Colonic mucosa (tissue), 4 donors: Measurements from ENCODE around the gene CACNA2D1. TPM values are rescaled to one million over a fixed set of nuclear protein-coding genes. Genes with fewer than 3 reads are reported as not detected.

Experiments used
- DNase-seq: peaks from one replicate; pipeline ENCODE4 v3.0.0-alpha.2; 2020
- H3K27ac ChIP-seq: fragments of 200-600 bp; one replicate; pipeline ENCODE4 v1.8.0; 2021
- H3K27me3 ChIP-seq: fragments of 200-600 bp; one replicate; pipeline ENCODE4 v1.8.0; 2021
- H3K36me3 ChIP-seq: fragments of 200-600 bp; one replicate; pipeline ENCODE4 v1.8.0; 2021
- H3K4me1 ChIP-seq: fragments of 200-600 bp; one replicate; pipeline ENCODE4 v1.8.0; 2021; ENCODE audit warnings: mild to moderate bottlenecking
- H3K4me3 ChIP-seq: fragments of 200-600 bp; one replicate; pipeline ENCODE4 v1.8.0; 2021
- H3K9ac ChIP-seq, 2 donors: one replicate each; pipeline ENCODE4 v1.7.0; 2013; ENCODE audit warnings: control low read depth in 2 of 2, low read depth in 2 of 2, low read length in 2 of 2
- H3K9me3 ChIP-seq: fragments of 200-600 bp; one replicate; pipeline ENCODE4 v1.8.0; 2021
- intact Hi-C: fragments of 100-400 bp; cut with DNase I; formaldehyde crosslinking; loops from one replicate; pipeline ENCODE4 v1.14.1; 2022
- total RNA-seq, 2 donors: library from RNA; stranded (reverse); fragmentation: NEBNext Ultra II Directional in 1 of 2; extraction: Animal tissue kit (Norgen Biotek cat#: 25700) in 1 of 2; gene quantifications; one replicate each; pipeline ENCODE4 v1.2.1, GENCODE V29; 2021
- TF ChIP-seq, protein P1 (sequence below): fragments of 200-600 bp; IDR thresholded peaks from one replicate; pipeline ENCODE4 v1.8.0; 2022; ENCODE audit warnings: antibody characterized with exemption, mild to moderate bottlenecking
- donor health status: healthy.
- donor health status: DM: no; HTN: no; CAD: no.
- donor health status: DM: no; HTN: no; CAD: no.

CACNA2D1 gene
- 1 to 10 TPM; 1.4 to 9.3 TPM for total RNA-seq

DNA sequence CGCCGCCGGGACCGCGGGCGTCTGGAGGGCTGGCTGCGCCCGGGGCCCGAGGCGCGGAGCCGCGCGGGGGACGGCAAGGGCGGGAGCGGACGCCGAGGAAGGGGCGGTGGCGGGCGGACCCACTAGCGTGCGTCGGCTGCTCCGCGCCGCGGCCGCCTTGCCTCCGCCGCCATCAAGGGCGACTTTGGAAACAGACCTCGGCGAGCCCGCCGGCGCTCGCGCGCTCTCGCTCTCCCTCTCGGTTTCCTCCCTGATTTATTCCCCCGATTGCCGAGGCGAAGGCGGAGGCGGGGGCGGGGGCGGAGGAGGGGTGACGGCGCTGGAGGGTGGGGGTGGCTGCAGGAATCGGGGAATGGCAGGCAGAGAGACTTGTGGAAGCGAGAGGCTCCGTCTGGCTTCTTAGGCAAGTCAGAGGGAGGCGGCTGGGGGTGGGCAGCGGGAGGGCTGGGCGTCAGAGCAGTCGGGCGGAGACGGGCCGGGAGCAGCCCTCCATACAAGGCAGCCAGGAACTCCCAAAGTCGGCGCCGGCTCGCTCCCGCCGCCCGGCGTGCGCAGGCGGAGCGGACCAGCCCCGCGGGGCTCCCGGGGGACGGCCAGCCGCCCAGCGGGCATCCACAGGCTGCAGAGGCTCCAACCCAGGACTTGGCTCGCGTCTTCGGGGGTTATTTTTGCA, at the start of gene CACNA2D1:
CACNA2D1 (minus strand) TSS at position 231 of the 673 bp plus-strand sequence.
- Histone ChIP-seq H3K27ac (peak within 1 kb of the TSS; percentile 52), H3K9me3 (no peaks in the 10 kb centered on the region), H3K27me3 (peaks cover 22% of the 10 kb centered on the region), H3K4me1 (no peaks in the 10 kb centered on the region), H3K36me3 (no peaks in the 10 kb centered on the region), H3K9ac (peak within 1 kb of the TSS in 1 of 2 donors; percentile 64), H3K4me3 (peak within 1 kb of the TSS; percentile 46)
- TF ChIP-seq, protein P1, sequence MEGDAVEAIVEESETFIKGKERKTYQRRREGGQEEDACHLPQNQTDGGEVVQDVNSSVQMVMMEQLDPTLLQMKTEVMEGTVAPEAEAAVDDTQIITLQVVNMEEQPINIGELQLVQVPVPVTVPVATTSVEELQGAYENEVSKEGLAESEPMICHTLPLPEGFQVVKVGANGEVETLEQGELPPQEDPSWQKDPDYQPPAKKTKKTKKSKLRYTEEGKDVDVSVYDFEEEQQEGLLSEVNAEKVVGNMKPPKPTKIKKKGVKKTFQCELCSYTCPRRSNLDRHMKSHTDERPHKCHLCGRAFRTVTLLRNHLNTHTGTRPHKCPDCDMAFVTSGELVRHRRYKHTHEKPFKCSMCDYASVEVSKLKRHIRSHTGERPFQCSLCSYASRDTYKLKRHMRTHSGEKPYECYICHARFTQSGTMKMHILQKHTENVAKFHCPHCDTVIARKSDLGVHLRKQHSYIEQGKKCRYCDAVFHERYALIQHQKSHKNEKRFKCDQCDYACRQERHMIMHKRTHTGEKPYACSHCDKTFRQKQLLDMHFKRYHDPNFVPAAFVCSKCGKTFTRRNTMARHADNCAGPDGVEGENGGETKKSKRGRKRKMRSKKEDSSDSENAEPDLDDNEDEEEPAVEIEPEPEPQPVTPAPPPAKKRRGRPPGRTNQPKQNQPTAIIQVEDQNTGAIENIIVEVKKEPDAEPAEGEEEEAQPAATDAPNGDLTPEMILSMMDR, result no peak
- peak; percentile 56 for DNase-seq
- intact Hi-C loops, result no loop called here

DNA sequence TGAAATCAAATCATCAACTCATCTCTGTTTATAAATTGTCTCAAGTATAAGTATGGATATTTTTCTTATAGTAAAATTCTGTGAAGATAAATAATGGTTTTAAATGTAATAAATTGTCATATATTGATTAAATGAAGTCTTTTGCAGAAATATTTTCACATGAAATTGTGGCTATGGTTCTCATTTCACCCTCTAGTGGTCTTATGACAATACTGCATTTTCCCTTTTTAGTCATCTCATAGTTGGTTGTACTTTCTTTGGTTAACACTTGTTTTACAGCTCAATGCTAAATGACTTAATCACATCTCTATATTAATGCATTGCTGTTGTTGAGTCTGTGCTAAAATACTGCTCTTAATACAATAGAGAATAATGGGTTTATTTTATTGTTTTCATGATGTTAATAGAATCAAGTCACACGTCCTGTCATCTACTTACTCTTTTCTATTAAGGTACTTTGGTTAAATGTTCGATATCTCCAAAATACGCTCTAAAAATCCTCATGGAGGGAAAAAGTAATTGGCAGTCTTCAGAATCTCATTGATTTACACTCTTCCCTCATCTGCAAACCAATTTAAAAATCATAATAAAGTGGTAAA, 38.0 kb upstream of the CACNA2D1 start:
- no peaks in the 10 kb centered on the region for H3K27me3 ChIP-seq
- no peak overlapping the region for H3K27ac ChIP-seq
- no peak for DNase-seq
- no peak overlapping the region for H3K9ac ChIP-seq
- no peak overlapping the region for H3K4me3 ChIP-seq
- TF ChIP-seq, protein P1, result peak; percentile 58
- intact Hi-C loops, result no loop called here
- no peaks in the 10 kb centered on the region for H3K36me3 ChIP-seq
- H3K4me1 ChIP-seq, result no peaks in the 10 kb centered on the region
- H3K9me3 ChIP-seq, result no peaks in the 10 kb centered on the region

DNA sequence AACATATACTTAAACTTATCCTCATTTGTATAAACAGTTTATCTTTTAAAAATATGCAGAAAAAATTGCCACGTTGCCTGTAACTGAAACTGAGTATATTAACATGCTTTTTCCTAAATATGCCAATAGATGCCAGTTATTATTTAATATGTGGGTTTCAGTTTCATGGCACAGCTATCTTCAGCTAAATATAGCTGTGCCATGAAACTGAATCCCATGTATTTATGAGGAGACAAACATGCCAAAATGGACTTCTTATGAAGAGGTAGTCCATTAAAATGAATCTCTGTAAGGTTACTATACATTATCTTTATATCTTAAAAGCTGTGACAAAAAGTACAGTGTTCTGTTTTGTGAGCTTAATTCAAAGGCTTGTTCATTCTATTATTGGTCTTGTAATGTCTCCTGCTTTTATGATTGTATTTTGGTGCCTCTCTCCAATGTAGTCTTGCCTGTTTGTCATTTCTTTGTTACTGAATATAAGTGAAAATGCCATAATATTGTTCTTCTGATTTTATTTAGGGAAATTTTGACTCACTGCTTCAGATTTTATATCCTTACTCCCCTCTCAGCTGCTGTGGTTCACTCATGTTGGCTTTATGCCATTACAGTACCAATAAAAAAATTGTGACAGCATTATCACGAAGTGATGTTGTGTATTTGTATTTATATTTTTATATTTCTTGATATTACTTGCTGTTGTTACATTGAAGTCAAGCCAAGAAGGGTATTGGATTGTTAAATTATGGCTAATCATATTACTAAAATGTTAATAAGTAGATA, 34.3 kb upstream of the CACNA2D1 start:
- intact Hi-C loops, result no loop called here
- DNase-seq, result no peak
- Histone ChIP-seq H3K9ac (no peak overlapping the region), H3K9me3 (no peaks in the 10 kb centered on the region), H3K36me3 (no peaks in the 10 kb centered on the region), H3K27ac (no peak overlapping the region), H3K4me1 (no peaks in the 10 kb centered on the region), H3K4me3 (no peak overlapping the region), H3K27me3 (no peaks in the 10 kb centered on the region)
- TF ChIP-seq, protein P1, result no peak

DNA sequence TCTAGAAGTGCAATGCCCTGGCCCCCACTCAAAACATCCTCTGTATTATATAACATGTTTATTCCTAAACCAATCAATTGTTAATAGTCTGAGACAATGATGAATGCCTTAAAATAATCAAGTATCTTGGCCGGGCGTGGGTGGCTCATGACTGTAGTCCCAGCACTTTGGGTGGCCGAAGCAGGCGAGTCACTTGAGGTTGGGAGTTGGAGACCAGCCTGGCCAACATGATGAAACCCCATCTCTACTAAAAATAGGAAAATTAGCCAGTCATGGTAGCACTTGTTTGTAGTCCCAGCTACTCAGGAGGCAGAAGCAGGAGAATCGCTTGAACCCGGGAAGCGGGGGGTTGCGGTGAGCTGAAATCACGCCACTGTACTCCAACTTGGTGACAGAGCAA, 29.4 kb upstream of the CACNA2D1 start:
- Histone ChIP-seq H3K36me3 (no peaks in the 10 kb centered on the region), H3K27ac (no peak overlapping the region), H3K9ac (no peak overlapping the region), H3K4me1 (no peaks in the 10 kb centered on the region), H3K27me3 (no peaks in the 10 kb centered on the region), H3K9me3 (no peaks in the 10 kb centered on the region), H3K4me3 (no peak overlapping the region)
- TF ChIP-seq, protein P1, result no peak
- intact Hi-C loops, result no loop called here
- DNase-seq, result no peak

DNA sequence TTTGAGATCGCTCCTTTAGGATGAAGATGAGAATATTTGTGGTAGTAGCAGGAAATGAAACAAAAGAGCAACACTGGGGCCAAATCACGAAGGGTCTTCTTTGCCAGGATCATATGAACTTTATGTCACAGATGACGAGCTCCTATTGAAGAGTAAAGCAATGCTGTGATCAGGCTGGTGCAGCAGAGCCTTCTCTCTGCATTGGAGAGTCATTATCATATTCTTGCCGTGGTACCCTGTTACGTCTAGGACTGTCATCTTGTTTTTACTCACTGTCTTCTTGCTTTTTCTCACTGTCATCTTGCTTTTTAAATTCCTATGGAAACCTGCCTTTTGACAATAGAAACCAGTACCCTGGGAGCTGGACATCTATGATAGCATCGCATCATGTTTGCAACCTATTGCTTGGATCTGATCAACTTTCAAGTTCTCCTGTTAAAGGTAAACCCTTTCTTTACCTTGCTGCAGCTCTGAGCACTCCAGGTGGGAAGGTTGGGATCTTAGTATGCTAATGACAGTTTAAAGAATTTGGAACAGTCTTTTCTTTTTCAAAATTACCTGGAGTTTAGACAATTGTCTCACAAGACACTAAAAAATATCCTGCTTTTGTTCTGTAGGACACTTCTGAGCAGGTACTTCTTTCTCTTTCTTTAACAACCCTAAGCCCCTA, 27.9 kb upstream of the CACNA2D1 start:
- no peak for DNase-seq
- H3K27me3 ChIP-seq, result no peaks in the 10 kb centered on the region
- H3K4me1 ChIP-seq, result no peaks in the 10 kb centered on the region
- TF ChIP-seq, protein P1, result no peak
- no peak overlapping the region for H3K27ac ChIP-seq
- H3K9me3 ChIP-seq, result no peaks in the 10 kb centered on the region
- no peak overlapping the region for H3K4me3 ChIP-seq
- H3K9ac ChIP-seq, result no peak overlapping the region
- intact Hi-C loops, result no loop called here
- no peaks in the 10 kb centered on the region for H3K36me3 ChIP-seq
